ENCODE measurements around the gene DDB1.
"Not testable (repeated sequence)": the region's sequence is repeated elsewhere in the genome, so short reads cannot be mapped to it uniquely, and the experiment has no call there.

- not testable (repeated sequence) for TF ChIP-seq CTCF (IDR thresholded peaks at IDR 0.05; ENCODE audit: low read depth, low read length, poor library complexity, severe bottlenecking); EZH2phosphoT487 (IDR thresholded peaks at IDR 0.05; ENCODE audit: borderline replicate concordance, low read length)
Observed at GRCh38 chr11:61252332-61252731, 80.6 kb downstream of the DDB1 start.
